Smooth muscle cell (in vitro differentiated cells): ENCODE measurements around the gene DDC. TPM values are rescaled to one million over a fixed set of nuclear protein-coding genes. Genes with fewer than 3 reads are reported as not detected.
A peak's percentile ranks its signal among the peaks of the same experiment; 100 is the strongest.

Source experiments
- DNase-seq: peaks from one replicate; lab custom pipeline; 2025; ENCODE audit not compliant: unreplicated experiment; lab: John Stamatoyannopoulos, UW
- H2AFZ ChIP-seq: fragments of 200-600 bp; sonication (generic); 2 replicates; pipeline ENCODE4 v1.6.0; 2016; ENCODE audit warnings: antibody characterized with exemption, low read depth, mild to moderate bottlenecking
- H3F3A ChIP-seq: fragments of 200-600 bp; sonication (generic); 2 replicates; pipeline ENCODE4 v1.6.0; 2017; ENCODE audit warnings: antibody characterized with exemption, low read depth
- H3K27ac ChIP-seq: fragments of 200-600 bp; sonication (generic); 2 replicates; pipeline ENCODE4 v1.5.1; 2016; ENCODE audit warnings: low read depth, mild to moderate bottlenecking
- H3K27me3 ChIP-seq: fragments of 200-600 bp; sonication (generic); 2 replicates; pipeline ENCODE4 v1.6.1; 2016; ENCODE audit warnings: low read depth, mild to moderate bottlenecking
- H3K36me3 ChIP-seq: fragments of 200-600 bp; sonication (generic); 2 replicates; pipeline ENCODE4 v1.5.1; 2016; ENCODE audit warnings: low read depth
- H3K4me1 ChIP-seq: fragments of 200-600 bp; sonication (generic); 2 replicates; pipeline ENCODE4 v1.5.1; 2016; ENCODE audit warnings: low read depth
- H3K4me2 ChIP-seq: fragments of 200-600 bp; sonication (generic); 2 replicates; pipeline ENCODE4 v1.6.0; 2016; ENCODE audit warnings: mild to moderate bottlenecking
- H3K4me3 ChIP-seq: fragments of 200-600 bp; sonication (generic); 2 replicates; pipeline ENCODE4 v1.5.1; 2016; ENCODE audit warnings: mild to moderate bottlenecking
- H3K79me2 ChIP-seq: fragments of 200-600 bp; sonication (generic); 2 replicates; pipeline ENCODE4 v1.6.0; 2016; ENCODE audit warnings: low read depth, mild to moderate bottlenecking
- H3K9ac ChIP-seq: fragments of 200-600 bp; sonication (generic); 2 replicates; pipeline ENCODE4 v1.6.0; 2016; ENCODE audit warnings: low read depth
- H3K9me3 ChIP-seq: fragments of 200-600 bp; sonication (generic); replicated peaks from 2 replicates; pipeline ENCODE4 v1.5.1; 2016; ENCODE audit warnings: low read depth
- H4K20me1 ChIP-seq: fragments of 200-600 bp; sonication (generic); 2 replicates; pipeline ENCODE4 v1.6.0; 2016; ENCODE audit warnings: low read depth
- WGBS: methylation state at CpG from one replicate; pipeline ENCODE4 v1.1.7; 2016; ENCODE audit warnings: low lambda C conversion rate; 5-methylcytosine and 5-hydroxymethylcytosine counted together
- polyA plus RNA-seq: library from polyadenylated mRNA; unstranded; fragments of >200 nt; fragmentation: Nextera tagmentation; extraction: Ambion mirVana; gene quantifications from 2 replicates; pipeline ENCODE4 v1.2.1, GENCODE V29; 2016
- total RNA-seq: library from RNA; depleted of rRNA; stranded (reverse); fragments of >200 nt; gene quantifications from 2 replicates; pipeline ENCODE4 v1.2.3, GENCODE V29; 2014
- TF ChIP-seq, protein P1 (sequence below): fragments of 200-600 bp; sonication (generic); IDR thresholded peaks from 2 replicates; pipeline ENCODE4 v1.5.1; 2017; ENCODE audit warnings: borderline replicate concordance, mild to moderate bottlenecking, antibody characterized with exemption; ENCODE audit not compliant: insufficient read depth, poor library complexity, severe bottlenecking

The DDC gene
- total and polyA plus RNA-seq, 2 experiments from 2014 or later = not detected

DNA sequence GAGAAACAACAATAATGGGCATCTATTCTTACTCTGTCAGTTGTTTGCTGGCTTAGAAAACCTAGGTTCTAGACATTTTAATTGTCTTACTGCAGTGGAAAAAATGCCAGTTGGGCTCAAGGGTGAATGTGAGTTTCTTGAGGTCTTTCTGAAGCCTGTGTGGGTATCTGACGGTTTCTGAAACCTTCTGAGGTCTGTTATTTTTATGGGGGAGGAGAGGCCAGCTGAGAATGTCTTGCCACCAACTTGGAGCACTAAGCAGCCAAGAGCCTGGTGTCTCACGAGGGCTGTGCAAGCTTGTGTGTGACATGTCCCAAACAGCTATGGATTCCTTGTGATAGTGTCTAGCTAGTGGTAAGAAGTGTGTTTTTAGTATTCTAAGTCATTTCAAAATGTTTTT lies 24.2 kb upstream of the DDC start:
- Histone ChIP-seq H3K27me3 (no peaks in the 10 kb centered on the region), H3K27ac (no peak overlapping the region), H3K4me2 (no peak overlapping the region), H3K9me3 (no peaks in the 10 kb centered on the region), H4K20me1 (no peaks in the 10 kb centered on the region), H2AFZ (no peak overlapping the region), H3K4me3 (no peak overlapping the region), H3K79me2 (no peaks in the 10 kb centered on the region), H3K4me1 (peaks cover 8% of the 10 kb centered on the region), H3K36me3 (no peaks in the 10 kb centered on the region), H3K9ac (no peak overlapping the region), H3F3A (no peaks in the 10 kb centered on the region)
- DNase-seq = no peak
- WGBS = 77% methylated on average over 2 of the region's 2 CpGs
- TF ChIP-seq, protein P1, sequence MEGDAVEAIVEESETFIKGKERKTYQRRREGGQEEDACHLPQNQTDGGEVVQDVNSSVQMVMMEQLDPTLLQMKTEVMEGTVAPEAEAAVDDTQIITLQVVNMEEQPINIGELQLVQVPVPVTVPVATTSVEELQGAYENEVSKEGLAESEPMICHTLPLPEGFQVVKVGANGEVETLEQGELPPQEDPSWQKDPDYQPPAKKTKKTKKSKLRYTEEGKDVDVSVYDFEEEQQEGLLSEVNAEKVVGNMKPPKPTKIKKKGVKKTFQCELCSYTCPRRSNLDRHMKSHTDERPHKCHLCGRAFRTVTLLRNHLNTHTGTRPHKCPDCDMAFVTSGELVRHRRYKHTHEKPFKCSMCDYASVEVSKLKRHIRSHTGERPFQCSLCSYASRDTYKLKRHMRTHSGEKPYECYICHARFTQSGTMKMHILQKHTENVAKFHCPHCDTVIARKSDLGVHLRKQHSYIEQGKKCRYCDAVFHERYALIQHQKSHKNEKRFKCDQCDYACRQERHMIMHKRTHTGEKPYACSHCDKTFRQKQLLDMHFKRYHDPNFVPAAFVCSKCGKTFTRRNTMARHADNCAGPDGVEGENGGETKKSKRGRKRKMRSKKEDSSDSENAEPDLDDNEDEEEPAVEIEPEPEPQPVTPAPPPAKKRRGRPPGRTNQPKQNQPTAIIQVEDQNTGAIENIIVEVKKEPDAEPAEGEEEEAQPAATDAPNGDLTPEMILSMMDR = no peak

DNA sequence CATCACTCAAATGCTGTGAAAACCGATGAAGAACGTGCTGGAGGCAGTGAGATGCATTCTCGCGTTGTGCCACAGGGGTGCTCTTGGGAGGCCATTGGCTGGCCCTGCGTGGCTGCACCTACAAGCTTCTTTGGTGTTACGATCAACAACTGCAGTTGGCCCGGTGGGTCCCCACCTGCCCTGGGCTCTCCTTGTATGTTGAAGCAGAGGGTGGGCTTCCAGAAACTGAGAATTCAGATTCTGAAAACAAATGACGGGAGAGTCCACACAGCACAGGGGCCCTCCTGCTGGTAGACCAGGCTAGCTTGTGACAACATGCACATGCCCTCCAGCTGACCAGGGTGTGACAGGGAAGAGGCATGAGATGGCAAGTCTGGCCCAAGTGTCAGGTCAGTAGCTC lies 23.7 kb upstream of the DDC start:
- no peaks in the 10 kb centered on the region for H3K79me2 ChIP-seq
- H3K4me1 ChIP-seq = peaks cover 8% of the 10 kb centered on the region
- H3K36me3 ChIP-seq = no peaks in the 10 kb centered on the region
- no peak overlapping the region for H3K4me3 ChIP-seq
- H3K27me3 ChIP-seq = no peaks in the 10 kb centered on the region
- H4K20me1 ChIP-seq = no peaks in the 10 kb centered on the region
- no peaks in the 10 kb centered on the region for H3F3A ChIP-seq
- H3K9ac ChIP-seq = no peak overlapping the region
- no peak overlapping the region for H3K4me2 ChIP-seq
- DNase-seq = no peak
- no peak overlapping the region for H2AFZ ChIP-seq
- no peaks in the 10 kb centered on the region for H3K9me3 ChIP-seq
- TF ChIP-seq, protein P1 = no peak
- WGBS = 71% methylated on average over 8 of the region's 8 CpGs
- no peak overlapping the region for H3K27ac ChIP-seq

DNA sequence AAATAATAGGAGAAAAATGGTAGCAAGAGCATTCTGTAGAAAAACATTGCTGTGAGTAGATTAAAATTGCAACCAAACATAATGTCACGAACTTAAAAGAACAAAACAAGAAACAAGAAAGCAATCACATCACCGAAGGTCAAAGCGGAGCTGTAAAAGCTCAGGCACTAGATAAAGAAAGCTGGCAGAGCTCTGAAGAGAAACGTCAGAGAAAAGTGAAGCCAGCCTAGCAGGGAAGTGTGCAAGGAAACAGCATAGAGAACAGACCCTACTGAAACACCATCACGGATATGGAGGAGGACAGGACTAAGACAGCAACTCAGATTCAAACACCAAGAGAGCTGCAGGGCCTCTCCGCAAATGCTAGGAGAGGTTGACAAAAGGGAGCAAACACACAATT lies 22.5 kb upstream of the DDC start:
- H3K27me3 ChIP-seq = no peaks in the 10 kb centered on the region
- TF ChIP-seq, protein P1 = no peak
- H3K27ac ChIP-seq = no peak overlapping the region
- H2AFZ ChIP-seq = no peak overlapping the region
- WGBS = 92% methylated on average over 6 of the region's 6 CpGs
- no peak overlapping the region for H3K4me3 ChIP-seq
- peaks cover 8% of the 10 kb centered on the region for H3K4me1 ChIP-seq
- no peaks in the 10 kb centered on the region for H4K20me1 ChIP-seq
- no peaks in the 10 kb centered on the region for H3F3A ChIP-seq
- no peaks in the 10 kb centered on the region for H3K9me3 ChIP-seq
- H3K4me2 ChIP-seq = no peak overlapping the region
- DNase-seq = no peak
- H3K79me2 ChIP-seq = no peaks in the 10 kb centered on the region
- no peaks in the 10 kb centered on the region for H3K36me3 ChIP-seq
- H3K9ac ChIP-seq = no peak overlapping the region

DNA sequence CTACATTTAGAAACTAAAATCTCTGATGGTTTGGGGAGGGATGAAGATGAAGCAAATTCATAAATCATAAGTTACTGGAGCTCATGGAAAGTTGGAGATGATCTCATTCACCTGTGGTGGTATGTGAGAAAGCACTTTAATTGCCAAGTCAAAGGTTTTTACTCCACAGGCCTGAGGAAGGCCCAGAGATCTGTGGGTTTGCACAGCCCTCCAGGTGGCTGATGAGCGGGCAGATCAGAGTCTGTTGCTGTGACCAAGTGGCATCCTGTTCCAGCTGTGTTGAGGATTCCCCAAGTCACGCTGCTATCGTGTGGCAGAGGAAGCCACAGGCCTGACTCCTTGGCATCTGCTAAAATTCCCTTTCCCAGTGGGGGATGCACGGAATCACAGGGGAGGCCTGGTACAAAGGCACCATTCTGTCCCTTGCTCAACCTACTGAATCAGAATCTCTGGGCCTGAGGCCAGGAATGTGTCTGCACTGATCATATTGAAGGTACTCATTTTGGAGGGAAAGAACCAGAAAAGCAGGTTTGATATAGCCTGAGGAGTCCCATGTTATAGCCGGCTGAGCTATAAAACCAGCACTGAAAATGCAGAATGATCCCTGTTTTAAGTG lies 19.7 kb upstream of the DDC start:
- Histone ChIP-seq H3K9ac (no peak overlapping the region), H3K9me3 (no peaks in the 10 kb centered on the region), H3K79me2 (no peaks in the 10 kb centered on the region), H3K27ac (peak overlapping the region; percentile 29), H3K4me3 (no peak overlapping the region), H3K27me3 (no peaks in the 10 kb centered on the region), H3F3A (no peaks in the 10 kb centered on the region), H2AFZ (no peak overlapping the region), H3K4me2 (no peak overlapping the region), H4K20me1 (no peaks in the 10 kb centered on the region), H3K4me1 (no peaks in the 10 kb centered on the region), H3K36me3 (no peaks in the 10 kb centered on the region)
- 65% methylated on average over 5 of the region's 5 CpGs for WGBS
- DNase-seq = no peak
- TF ChIP-seq, protein P1 = no peak
